SK-N-SH (cell line): Measurements from ENCODE around the gene TRPM1.

ENCODE experiments used
- EP300 ChIP-seq, 2 experiments: IDR thresholded peaks; 2 replicates each; pipeline versions ENCODE4 v1.4.0 to v1.6.1; 2012; ENCODE audit warnings: borderline replicate concordance in 1 of 2, low read depth in 1 of 2, low read length in 1 of 2
- FOXJ3 ChIP-seq: sonication (generic); formaldehyde crosslinking; IDR thresholded peaks from 2 replicates; pipeline ENCODE4 v1.5.1; 2020; ENCODE audit warnings: mild to moderate bottlenecking, missing genetic modification reagents
- GATA2 ChIP-seq: sonication (generic); formaldehyde crosslinking; IDR thresholded peaks from 2 replicates; pipeline ENCODE4 v1.5.0; 2020; ENCODE audit warnings: mild to moderate bottlenecking, missing genetic modification reagents
- POLR2AphosphoS5 ChIP-seq: IDR thresholded peaks from 2 replicates; pipeline ENCODE4 v1.6.1; 2012; ENCODE audit warnings: low read depth, low read length
- RAD21 ChIP-seq: IDR thresholded peaks from 2 replicates; pipeline ENCODE4 v1.6.1; 2012; ENCODE audit warnings: mild to moderate bottlenecking, low read length
- RXRA ChIP-seq: IDR thresholded peaks from 2 replicates; pipeline ENCODE4 v1.4.0; 2012; ENCODE audit warnings: low read depth, mild to moderate bottlenecking, borderline replicate concordance
- SIN3A ChIP-seq: IDR thresholded peaks from 2 replicates; pipeline ENCODE4 v1.6.1; 2012; ENCODE audit warnings: low read depth, mild to moderate bottlenecking, low read length, moderate library complexity, borderline replicate concordance
- YY1 ChIP-seq: IDR thresholded peaks from 2 replicates; pipeline ENCODE4 v1.4.0; 2012; ENCODE audit warnings: low read depth, mild to moderate bottlenecking
- ZBTB33 ChIP-seq: IDR thresholded peaks from 2 replicates; pipeline ENCODE4 v1.4.0; 2012; ENCODE audit warnings: low read depth, borderline replicate concordance
- TF ChIP-seq, protein P1 (sequence below): fragments of 200-600 bp; sonication (generic); IDR thresholded peaks from 2 replicates; pipeline ENCODE4 v1.6.1; 2017; ENCODE audit warnings: antibody characterized with exemption, mild to moderate bottlenecking, moderate library complexity
- TF ChIP-seq, protein P2 (sequence below): IDR thresholded peaks from 2 replicates; pipeline ENCODE4 v1.4.0; 2012; ENCODE audit warnings: low read depth, borderline replicate concordance
- TF ChIP-seq, protein P3 (sequence below): IDR thresholded peaks from 2 replicates; pipeline ENCODE4 v1.6.1; 2012; ENCODE audit warnings: mild to moderate bottlenecking, low read depth, low read length, moderate library complexity
- TF ChIP-seq, protein P4 (sequence below): fragments of 150-350 bp; IDR thresholded peaks from 2 replicates; pipeline ENCODE4 v1.6.1; 2017; ENCODE audit warnings: antibody characterized with exemption, low read length, low read depth, borderline replicate concordance

DNA sequence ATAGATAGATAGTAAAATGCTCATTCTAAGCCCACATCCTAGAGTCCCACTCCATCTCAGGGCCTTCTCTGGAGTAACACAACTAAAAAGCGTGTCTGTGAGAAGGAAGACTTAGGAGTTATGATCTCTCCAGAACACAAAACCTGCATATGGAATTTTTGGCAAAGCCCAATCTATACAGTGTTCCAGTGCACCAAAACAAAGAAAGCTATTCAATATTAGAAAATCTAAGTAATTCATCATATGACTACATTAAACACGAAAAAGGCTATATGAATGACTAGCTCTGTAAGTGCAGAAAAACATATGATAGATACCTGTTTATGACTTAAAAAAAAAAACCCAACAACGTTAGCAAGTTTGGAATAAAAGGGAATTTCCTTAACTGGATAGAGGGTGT, 137.8 kb downstream of the TRPM1 start:
- TF ChIP-seq RAD21 (no peak), FOXJ3 (CRISPR knock-in tag) (no peak), POLR2AphosphoS5 (no peak), YY1 (no peak), GATA2 (CRISPR knock-in tag) (no peak), SIN3A (no peak), RXRA (no peak), EP300 (IDR thresholded peaks at IDR 0.05; ENCODE audit: borderline replicate concordance in 1 of 2, low read depth in 1 of 2, low read length in 1 of 2) (no peak), ZBTB33 (no peak)
- TF ChIP-seq, protein P1, sequence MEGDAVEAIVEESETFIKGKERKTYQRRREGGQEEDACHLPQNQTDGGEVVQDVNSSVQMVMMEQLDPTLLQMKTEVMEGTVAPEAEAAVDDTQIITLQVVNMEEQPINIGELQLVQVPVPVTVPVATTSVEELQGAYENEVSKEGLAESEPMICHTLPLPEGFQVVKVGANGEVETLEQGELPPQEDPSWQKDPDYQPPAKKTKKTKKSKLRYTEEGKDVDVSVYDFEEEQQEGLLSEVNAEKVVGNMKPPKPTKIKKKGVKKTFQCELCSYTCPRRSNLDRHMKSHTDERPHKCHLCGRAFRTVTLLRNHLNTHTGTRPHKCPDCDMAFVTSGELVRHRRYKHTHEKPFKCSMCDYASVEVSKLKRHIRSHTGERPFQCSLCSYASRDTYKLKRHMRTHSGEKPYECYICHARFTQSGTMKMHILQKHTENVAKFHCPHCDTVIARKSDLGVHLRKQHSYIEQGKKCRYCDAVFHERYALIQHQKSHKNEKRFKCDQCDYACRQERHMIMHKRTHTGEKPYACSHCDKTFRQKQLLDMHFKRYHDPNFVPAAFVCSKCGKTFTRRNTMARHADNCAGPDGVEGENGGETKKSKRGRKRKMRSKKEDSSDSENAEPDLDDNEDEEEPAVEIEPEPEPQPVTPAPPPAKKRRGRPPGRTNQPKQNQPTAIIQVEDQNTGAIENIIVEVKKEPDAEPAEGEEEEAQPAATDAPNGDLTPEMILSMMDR = no peak
- TF ChIP-seq, protein P2, sequence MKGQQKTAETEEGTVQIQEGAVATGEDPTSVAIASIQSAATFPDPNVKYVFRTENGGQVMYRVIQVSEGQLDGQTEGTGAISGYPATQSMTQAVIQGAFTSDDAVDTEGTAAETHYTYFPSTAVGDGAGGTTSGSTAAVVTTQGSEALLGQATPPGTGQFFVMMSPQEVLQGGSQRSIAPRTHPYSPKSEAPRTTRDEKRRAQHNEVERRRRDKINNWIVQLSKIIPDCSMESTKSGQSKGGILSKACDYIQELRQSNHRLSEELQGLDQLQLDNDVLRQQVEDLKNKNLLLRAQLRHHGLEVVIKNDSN = no peak
- TF ChIP-seq, protein P3, sequence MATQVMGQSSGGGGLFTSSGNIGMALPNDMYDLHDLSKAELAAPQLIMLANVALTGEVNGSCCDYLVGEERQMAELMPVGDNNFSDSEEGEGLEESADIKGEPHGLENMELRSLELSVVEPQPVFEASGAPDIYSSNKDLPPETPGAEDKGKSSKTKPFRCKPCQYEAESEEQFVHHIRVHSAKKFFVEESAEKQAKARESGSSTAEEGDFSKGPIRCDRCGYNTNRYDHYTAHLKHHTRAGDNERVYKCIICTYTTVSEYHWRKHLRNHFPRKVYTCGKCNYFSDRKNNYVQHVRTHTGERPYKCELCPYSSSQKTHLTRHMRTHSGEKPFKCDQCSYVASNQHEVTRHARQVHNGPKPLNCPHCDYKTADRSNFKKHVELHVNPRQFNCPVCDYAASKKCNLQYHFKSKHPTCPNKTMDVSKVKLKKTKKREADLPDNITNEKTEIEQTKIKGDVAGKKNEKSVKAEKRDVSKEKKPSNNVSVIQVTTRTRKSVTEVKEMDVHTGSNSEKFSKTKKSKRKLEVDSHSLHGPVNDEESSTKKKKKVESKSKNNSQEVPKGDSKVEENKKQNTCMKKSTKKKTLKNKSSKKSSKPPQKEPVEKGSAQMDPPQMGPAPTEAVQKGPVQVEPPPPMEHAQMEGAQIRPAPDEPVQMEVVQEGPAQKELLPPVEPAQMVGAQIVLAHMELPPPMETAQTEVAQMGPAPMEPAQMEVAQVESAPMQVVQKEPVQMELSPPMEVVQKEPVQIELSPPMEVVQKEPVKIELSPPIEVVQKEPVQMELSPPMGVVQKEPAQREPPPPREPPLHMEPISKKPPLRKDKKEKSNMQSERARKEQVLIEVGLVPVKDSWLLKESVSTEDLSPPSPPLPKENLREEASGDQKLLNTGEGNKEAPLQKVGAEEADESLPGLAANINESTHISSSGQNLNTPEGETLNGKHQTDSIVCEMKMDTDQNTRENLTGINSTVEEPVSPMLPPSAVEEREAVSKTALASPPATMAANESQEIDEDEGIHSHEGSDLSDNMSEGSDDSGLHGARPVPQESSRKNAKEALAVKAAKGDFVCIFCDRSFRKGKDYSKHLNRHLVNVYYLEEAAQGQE = no peak
- TF ChIP-seq, protein P4, sequence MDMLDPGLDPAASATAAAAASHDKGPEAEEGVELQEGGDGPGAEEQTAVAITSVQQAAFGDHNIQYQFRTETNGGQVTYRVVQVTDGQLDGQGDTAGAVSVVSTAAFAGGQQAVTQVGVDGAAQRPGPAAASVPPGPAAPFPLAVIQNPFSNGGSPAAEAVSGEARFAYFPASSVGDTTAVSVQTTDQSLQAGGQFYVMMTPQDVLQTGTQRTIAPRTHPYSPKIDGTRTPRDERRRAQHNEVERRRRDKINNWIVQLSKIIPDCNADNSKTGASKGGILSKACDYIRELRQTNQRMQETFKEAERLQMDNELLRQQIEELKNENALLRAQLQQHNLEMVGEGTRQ = no peak
